Skin of body (tissue), 3 donors: ENCODE data around the gene PLS3. TPM values are rescaled to one million over a fixed set of nuclear protein-coding genes. Genes with fewer than 3 reads are reported as not detected.

Experiments used
- DNase-seq: peaks from one replicate; lab custom pipeline; 2025; lab: John Stamatoyannopoulos, UW
- small RNA-seq: library from RNA; depleted of rRNA; stranded (forward); fragments of <200 nt; gene quantifications from one replicate; pipeline ENCODE3, GENCODE V24; 2014; ENCODE audit warnings: low replicate concordance
- total RNA-seq: library from RNA; depleted of rRNA; stranded (reverse); fragments of >200 nt; gene quantifications from one replicate; pipeline ENCODE4 v1.2.3, GENCODE V29; 2014

The PLS3 gene
- total RNA-seq, 1 donor from 2014 or later, result 137 TPM

- peak; percentile 82 for DNase-seq
Measured at GRCh38 chrX:115690511-115691216, 129.7 kb downstream of the PLS3 start.

- DNase-seq, result no peak
Measured at GRCh38 chrX:115693476-115693875, 132.5 kb downstream of the PLS3 start.

GRCh38 chrX:115694028-115694427 is 133.1 kb downstream of the PLS3 start:
- no peak for DNase-seq

GRCh38 chrX:115696039-115696438 is 135.1 kb downstream of the PLS3 start:
- no peak for DNase-seq

- DNase-seq, result no peak
Measured at GRCh38 chrX:115696939-115697338, 136.0 kb downstream of the PLS3 start.

- no peak for DNase-seq
Measured at GRCh38 chrX:115697806-115698205, 136.8 kb downstream of the PLS3 start.

Small RNAs within 50 kb of the gene (small RNA-seq; reads per million reads assigned to genes)
- not detected for gene RF00264
